SH-SY5Y (cell line): ENCODE data around the gene PGP.

Experiments
- GATA2 ChIP-seq: IDR thresholded peaks from 2 replicates; pipeline ENCODE4 v1.6.1; 2011; ENCODE audit warnings: mild to moderate bottlenecking, low read depth, low read length
- GATA3 ChIP-seq: IDR thresholded peaks from 2 replicates; pipeline ENCODE4 v1.6.1; 2011; ENCODE audit warnings: low read depth, mild to moderate bottlenecking, low read length, moderate library complexity

DNA sequence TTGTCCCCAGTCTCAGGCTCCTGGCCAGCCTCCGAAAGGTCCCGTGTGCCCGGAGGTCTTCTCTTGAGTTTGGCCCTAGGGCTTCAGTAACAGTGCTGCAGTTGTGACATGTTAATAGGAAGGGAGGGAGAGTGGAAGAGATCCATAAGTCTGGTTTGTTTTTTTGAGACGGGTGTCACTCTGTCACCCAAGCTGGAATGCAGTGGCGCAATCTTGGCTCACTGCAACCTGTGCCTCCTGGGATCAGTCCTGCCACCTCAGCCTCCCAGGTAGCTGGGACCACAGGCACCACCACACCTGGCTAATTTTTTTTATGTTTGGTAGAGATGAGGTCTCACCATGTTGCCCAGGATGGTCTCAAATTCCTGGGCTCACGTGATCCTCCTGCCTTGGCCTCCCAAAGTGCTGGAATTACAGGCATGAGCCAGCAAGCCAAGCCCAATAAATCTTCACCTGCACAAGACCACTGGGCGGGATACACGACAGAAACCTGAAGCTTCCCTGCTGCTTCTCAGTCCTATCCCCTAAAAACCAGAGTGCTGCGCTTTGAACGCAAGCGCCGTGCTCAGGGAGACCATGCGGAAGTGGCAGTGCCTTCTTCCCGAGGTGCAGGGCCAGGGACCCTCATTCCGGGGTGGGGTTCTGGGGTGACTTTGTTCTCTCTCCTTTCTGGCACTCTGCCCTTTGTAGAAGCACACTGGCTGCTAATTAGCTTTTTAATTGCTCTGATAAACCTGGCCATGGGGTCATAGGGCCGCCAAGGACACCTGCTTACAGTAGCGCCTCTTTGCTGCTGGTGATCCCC is 48.2 kb downstream of the PGP start:
- TF ChIP-seq GATA3 (no peak), GATA2 (no peak)
